Muscle of leg (tissue), 11 donors: ENCODE measurements around the gene NAA40. TPM values are rescaled to one million over a fixed set of nuclear protein-coding genes. Genes with fewer than 3 reads are reported as not detected.

ENCODE experiments used
- DNase-seq: peaks from one replicate; pipeline ENCODE4 v3.0.0; 2013
- H3K27ac ChIP-seq: one replicate; pipeline ENCODE4 v1.5.1; 2013; ENCODE audit warnings: mild to moderate bottlenecking, low read length, control low read depth
- H3K27me3 ChIP-seq: one replicate; pipeline ENCODE4 v1.6.1; 2013; ENCODE audit warnings: low read length; ENCODE audit not compliant: control insufficient read depth, insufficient read depth
- H3K36me3 ChIP-seq: one replicate; pipeline ENCODE4 v1.6.1; 2013; ENCODE audit warnings: low read length; ENCODE audit not compliant: control insufficient read depth, insufficient read depth
- H3K4me1 ChIP-seq: one replicate; pipeline ENCODE4 v1.6.1; 2013; ENCODE audit warnings: low read length; ENCODE audit not compliant: control insufficient read depth, insufficient read depth
- H3K4me3 ChIP-seq: one replicate; pipeline ENCODE4 v1.5.1; 2013; ENCODE audit warnings: low read length, control low read depth
- H3K9me3 ChIP-seq: replicated peaks from 2 replicates; pipeline ENCODE4 v1.6.1; 2013; ENCODE audit warnings: low read depth, low read length; ENCODE audit not compliant: control insufficient read depth
- WGBS: methylation state at CpG from one replicate; pipeline ENCODE4 v1.1.5; 2013; ENCODE audit warnings: missing lambda C conversion rate; ENCODE audit not compliant: insufficient coverage; 5-methylcytosine and 5-hydroxymethylcytosine counted together
- polyA plus RNA-seq, 8 donors: library from polyadenylated mRNA; unstranded; fragments of 120-200 nt; gene quantifications; one replicate each; pipeline versions ENCODE4 v1.2.1 to v1.2.3, GENCODE V29; 2013; ENCODE audit warnings: inconsistent platforms in 1 of 8, low replicate concordance in 1 of 8; ENCODE audit not compliant: insufficient read length in 8 of 8, insufficient read depth in 1 of 8
- total RNA-seq: library from RNA; stranded (reverse); fragments of 120-200 nt; gene quantifications from one replicate; pipeline ENCODE4 v1.2.4, GENCODE V29; 2013

Gene NAA40
- total and polyA plus RNA-seq, 9 donors, result 8.9 to 18.4 (median 16.1) TPM

GRCh38 chr11:63937713-63938478, 906 bp upstream of the NAA40 start:
- peak overlapping the region; percentile 84 for H3K4me3 ChIP-seq

GRCh38 chr11:63939397-63939891, 642 bp downstream of the NAA40 start:
- peak overlapping the region; percentile 72 for H3K27ac ChIP-seq
- peaks cover 23% of the 10 kb centered on the region for H3K4me1 ChIP-seq
- peak; percentile 39 for DNase-seq
- H3K9me3 ChIP-seq, result no peaks in the 10 kb centered on the region
- H3K27me3 ChIP-seq, result no peaks in the 10 kb centered on the region
- peak overlapping the region; percentile 84 for H3K4me3 ChIP-seq
- WGBS, result 0% methylated on average over 12 of the region's 26 CpGs
- peaks cover 11% of the 10 kb centered on the region for H3K36me3 ChIP-seq

More at GRCh38 chr11:63937713-63938478, 906 bp upstream of the NAA40 start:
- peaks cover 11% of the 10 kb centered on the region for H3K36me3 ChIP-seq
- H3K27ac ChIP-seq, result peak overlapping the region; percentile 65
- no peaks in the 10 kb centered on the region for H3K27me3 ChIP-seq
- WGBS, result 21% methylated on average over 18 of the region's 30 CpGs
- H3K4me1 ChIP-seq, result peaks cover 15% of the 10 kb centered on the region
- no peaks in the 10 kb centered on the region for H3K9me3 ChIP-seq
- DNase-seq, result no peak

- DNase-seq, result no peak
- no peaks in the 10 kb centered on the region for H3K9me3 ChIP-seq
- H3K4me3 ChIP-seq, result no peak overlapping the region
- no peaks in the 10 kb centered on the region for H3K27me3 ChIP-seq
- no peak overlapping the region for H3K27ac ChIP-seq
- peaks cover 36% of the 10 kb centered on the region for H3K4me1 ChIP-seq
- WGBS, result 80% methylated on average over 1 of the region's 6 CpGs
- peaks cover 11% of the 10 kb centered on the region for H3K36me3 ChIP-seq
These were observed 2.0 kb downstream of the NAA40 start for GRCh38 chr11:63940786-63941185.

- Histone ChIP-seq H3K27ac (no peak overlapping the region), H3K27me3 (no peaks in the 10 kb centered on the region), H3K9me3 (no peaks in the 10 kb centered on the region), H3K36me3 (peaks cover 21% of the 10 kb centered on the region), H3K4me1 (peaks cover 39% of the 10 kb centered on the region), H3K4me3 (no peak overlapping the region)
- WGBS, result no CpG with 5 or more reads among the region's 4 CpGs
- DNase-seq, result no peak
These were observed 3.1 kb downstream of the NAA40 start for GRCh38 chr11:63941901-63942300.

DNA sequence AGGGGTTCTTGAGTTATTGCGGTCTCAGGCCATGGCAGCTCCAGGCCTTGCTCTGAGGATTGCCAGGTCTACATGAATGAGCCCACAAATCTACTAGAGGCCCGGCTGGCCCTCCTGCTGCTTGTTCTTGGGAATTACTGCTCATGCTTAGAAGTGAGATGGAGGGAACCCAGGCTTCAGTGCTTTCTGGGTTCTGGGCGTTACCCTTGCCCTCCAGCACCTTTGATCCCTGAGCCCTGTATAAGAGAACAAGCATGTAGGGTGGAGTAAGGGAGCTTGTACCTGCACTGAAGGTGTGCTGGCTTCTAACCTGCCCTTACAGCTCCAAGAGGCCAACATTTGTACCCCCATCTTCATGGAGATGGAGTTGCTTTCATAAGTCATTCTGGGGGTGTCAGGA, 4.0 kb downstream of the NAA40 start:
- H3K4me3 ChIP-seq, result no peak overlapping the region
- no peaks in the 10 kb centered on the region for H3K9me3 ChIP-seq
- H3K27ac ChIP-seq, result no peak overlapping the region
- H3K27me3 ChIP-seq, result no peaks in the 10 kb centered on the region
- peaks cover 26% of the 10 kb centered on the region for H3K36me3 ChIP-seq
- H3K4me1 ChIP-seq, result peaks cover 39% of the 10 kb centered on the region
- DNase-seq, result no peak
- no CpG with 5 or more reads among the region's 3 CpGs for WGBS

DNA sequence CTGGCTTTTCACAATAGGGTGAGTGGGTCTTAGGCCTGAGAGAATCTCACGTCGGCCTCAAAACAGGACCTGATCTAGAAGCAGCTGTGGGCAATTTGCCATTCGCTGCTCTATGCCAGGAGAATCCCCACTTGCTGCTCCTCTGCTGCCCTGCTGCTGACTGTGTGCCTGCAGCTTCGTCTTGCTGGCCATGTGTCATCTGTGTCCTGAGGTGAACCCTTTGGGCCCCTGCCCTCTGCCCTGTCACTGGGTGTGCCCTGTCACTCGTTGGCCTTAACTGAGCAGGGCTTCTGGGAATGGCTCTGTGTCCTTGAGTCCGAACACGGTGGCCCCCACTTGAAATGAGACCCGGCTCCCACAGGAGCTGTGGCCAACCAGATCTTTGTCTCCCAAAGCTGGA, 6.2 kb downstream of the NAA40 start:
- peak overlapping the region; percentile 87 for H3K27ac ChIP-seq
- 25% methylated on average over 8 of the region's 8 CpGs for WGBS
- peaks cover 27% of the 10 kb centered on the region for H3K4me1 ChIP-seq
- H3K4me3 ChIP-seq, result no peak overlapping the region
- H3K36me3 ChIP-seq, result peaks cover 38% of the 10 kb centered on the region
- H3K27me3 ChIP-seq, result no peaks in the 10 kb centered on the region
- DNase-seq, result peak; percentile 81
- no peaks in the 10 kb centered on the region for H3K9me3 ChIP-seq

DNA sequence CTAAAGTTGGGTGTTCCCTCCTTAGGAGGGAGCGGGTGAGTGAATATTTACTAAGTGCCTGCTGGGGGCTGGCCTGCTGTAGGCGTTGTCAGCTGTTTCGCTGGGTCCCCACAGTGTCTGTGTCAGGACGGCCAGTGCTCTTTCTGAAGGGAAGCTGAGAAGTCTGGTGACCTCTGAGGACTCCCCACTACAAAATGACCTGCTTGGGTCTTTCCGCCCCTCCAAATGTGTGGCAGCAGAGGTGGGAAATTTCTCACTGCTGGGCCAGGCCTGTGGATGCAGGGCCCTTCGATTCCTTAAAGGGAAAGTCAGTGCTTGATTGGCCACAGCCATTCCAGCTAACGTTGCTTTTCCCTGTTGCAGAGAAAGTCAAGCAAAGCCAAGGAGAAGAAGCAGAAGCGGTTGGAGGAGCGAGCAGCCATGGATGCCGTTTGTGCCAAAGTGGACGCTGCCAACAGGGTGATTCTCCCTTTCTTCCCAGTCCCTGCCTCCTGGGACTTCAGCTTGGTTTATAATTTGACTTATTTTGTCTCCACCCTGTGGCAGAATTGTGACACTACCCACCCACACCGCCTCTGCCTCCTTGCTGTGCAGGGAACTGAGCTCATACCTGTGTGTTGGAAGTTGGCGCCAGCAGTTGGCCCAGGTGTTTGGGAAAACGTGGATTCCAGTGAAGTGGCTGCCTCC, 6.8 kb downstream of the NAA40 start:
- peak; percentile 87 for DNase-seq
- Histone ChIP-seq H3K27ac (peak overlapping the region; percentile 87), H3K4me1 (peaks cover 24% of the 10 kb centered on the region), H3K36me3 (peaks cover 39% of the 10 kb centered on the region), H3K27me3 (no peaks in the 10 kb centered on the region), H3K9me3 (no peaks in the 10 kb centered on the region), H3K4me3 (peak overlapping the region; percentile 1)
- 27% methylated on average over 6 of the region's 14 CpGs for WGBS

DNA sequence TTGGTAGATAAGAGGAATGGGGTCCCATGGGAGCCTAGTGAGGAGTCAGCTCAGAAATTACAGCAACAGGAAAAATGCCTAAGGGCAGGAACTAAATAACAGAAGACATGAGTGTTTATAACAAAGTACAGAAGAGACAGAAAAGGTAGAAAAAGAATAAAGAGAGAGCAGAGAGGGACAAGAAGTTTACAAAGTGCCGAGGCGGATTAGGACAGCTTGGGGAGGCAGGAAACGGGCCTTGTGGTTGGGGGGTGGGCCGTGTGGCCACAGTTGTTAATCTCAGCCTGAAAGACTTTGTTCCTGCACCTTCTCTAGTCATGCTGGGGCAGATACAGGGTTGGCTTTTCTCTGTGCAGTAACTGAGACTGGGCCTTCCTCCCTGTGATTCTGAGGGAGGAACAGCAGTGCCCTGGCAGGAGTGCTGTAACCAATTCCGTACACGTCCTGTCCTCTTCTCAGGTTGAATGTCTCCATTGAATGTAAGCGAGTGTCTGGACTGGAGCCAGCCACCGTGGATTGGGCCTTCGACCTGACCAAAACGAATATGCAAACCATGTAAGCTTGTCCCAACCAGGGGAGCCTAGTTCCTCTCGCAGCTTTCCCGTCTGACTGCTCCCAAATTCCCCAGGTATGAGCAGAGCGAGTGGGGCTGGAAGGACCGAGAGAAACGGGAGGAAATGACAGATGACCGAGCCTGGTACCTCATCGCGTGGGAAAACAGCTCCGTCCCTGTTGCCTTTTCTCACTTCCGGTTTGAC, 13.2 kb downstream of the NAA40 start:
- Histone ChIP-seq H3K27ac (no peak overlapping the region), H3K4me1 (no peaks in the 10 kb centered on the region), H3K27me3 (no peaks in the 10 kb centered on the region), H3K9me3 (no peaks in the 10 kb centered on the region), H3K36me3 (peaks cover 65% of the 10 kb centered on the region), H3K4me3 (no peak overlapping the region)
- WGBS, result 76% methylated on average over 19 of the region's 20 CpGs
- no peak for DNase-seq

DNA sequence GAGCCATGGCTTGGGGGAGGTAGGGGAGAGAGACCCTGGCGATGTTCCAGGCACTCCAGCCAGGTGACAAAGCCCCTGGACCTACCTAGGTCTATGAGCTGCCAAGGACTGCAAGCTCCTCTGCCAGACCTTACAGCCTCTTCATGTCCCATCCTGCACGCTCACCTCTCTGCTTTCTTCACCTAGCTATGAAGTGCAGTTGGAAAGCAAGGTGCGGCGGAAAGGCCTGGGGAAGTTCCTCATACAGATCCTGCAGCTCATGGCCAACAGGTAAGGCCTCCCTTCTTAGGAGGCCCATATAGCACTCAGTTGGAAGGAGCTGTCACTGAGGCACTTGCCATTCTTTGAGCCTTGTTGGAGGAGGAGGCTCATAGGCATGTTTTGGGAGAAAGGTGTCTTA, 13.8 kb downstream of the NAA40 start:
- WGBS, result no CpG with 5 or more reads among the region's 4 CpGs
- no peaks in the 10 kb centered on the region for H3K4me1 ChIP-seq
- H3K27ac ChIP-seq, result no peak overlapping the region
- H3K9me3 ChIP-seq, result no peaks in the 10 kb centered on the region
- no peak for DNase-seq
- H3K36me3 ChIP-seq, result peaks cover 65% of the 10 kb centered on the region
- H3K4me3 ChIP-seq, result no peak overlapping the region
- H3K27me3 ChIP-seq, result no peaks in the 10 kb centered on the region

DNA sequence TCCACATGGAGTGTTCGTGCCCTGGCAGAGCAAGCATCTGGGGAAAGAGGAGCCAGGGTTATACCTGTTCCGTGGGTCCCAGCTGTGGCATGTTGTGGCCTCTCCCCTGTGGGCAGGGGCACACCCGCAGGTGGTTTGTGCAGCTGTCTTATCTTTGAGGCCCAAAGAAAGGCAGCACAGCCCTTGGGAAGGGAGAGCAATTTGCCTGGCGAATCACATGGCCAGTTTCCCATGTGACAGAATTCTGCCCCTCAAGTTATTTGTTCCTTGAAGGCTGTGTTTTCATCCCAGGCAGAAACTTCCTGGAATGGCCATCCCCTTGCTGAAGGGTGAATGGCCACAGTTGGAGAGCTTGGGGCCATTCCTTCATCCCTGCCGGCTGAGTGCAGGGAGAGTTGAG, 19.2 kb downstream of the NAA40 start:
- no peak overlapping the region for H3K27ac ChIP-seq
- H3K9me3 ChIP-seq, result no peaks in the 10 kb centered on the region
- H3K4me1 ChIP-seq, result peaks cover 24% of the 10 kb centered on the region
- H3K27me3 ChIP-seq, result no peaks in the 10 kb centered on the region
- H3K4me3 ChIP-seq, result no peak overlapping the region
- 79% methylated on average over 2 of the region's 5 CpGs for WGBS
- no peak for DNase-seq
- peaks cover 43% of the 10 kb centered on the region for H3K36me3 ChIP-seq
